ENCODE measurements around the gene KCNJ6. TPM values are rescaled to one million over a fixed set of nuclear protein-coding genes. Genes with fewer than 3 reads are reported as not detected.
"Not testable (repeated sequence)": the region's sequence is repeated elsewhere in the genome, so short reads cannot be mapped to it uniquely, and the experiment has no call there.

Gene KCNJ6
- total RNA-seq, 1 experiment from 2014 or later, result not detected

- DNase-seq (ENCODE audit: low spot score), result no peak
Observed at GRCh38 chr21:37780991-37781983, 135.0 kb downstream of the KCNJ6 start.

- no peak for DNase-seq (ENCODE audit: low spot score)
Observed at GRCh38 chr21:37771181-37771580, 145.1 kb downstream of the KCNJ6 start.

GRCh38 chr21:37770461-37770860 lies 145.8 kb downstream of the KCNJ6 start:
- no peak for DNase-seq (ENCODE audit: low spot score)

GRCh38 chr21:37769656-37770055 lies 146.6 kb downstream of the KCNJ6 start:
- DNase-seq (ENCODE audit: low spot score), result no peak

GRCh38 chr21:37767984-37768383 lies 148.3 kb downstream of the KCNJ6 start:
- DNase-seq (ENCODE audit: low spot score), result peak; percentile 25

- DNase-seq (ENCODE audit: low spot score), result no peak
Observed at GRCh38 chr21:37766129-37766528, 150.1 kb downstream of the KCNJ6 start.

- DNase-seq (ENCODE audit: low spot score), result no peak
Observed at GRCh38 chr21:37765221-37765900, 150.9 kb downstream of the KCNJ6 start.

- DNase-seq (ENCODE audit: low spot score), result no peak
Observed at GRCh38 chr21:37764691-37765090, 151.6 kb downstream of the KCNJ6 start.

GRCh38 chr21:37763298-37763697 lies 153.0 kb downstream of the KCNJ6 start:
- DNase-seq (ENCODE audit: low spot score), result no peak

GRCh38 chr21:37762606-37763005 lies 153.7 kb downstream of the KCNJ6 start:
- DNase-seq (ENCODE audit: low spot score), result no peak

- not testable (repeated sequence) for DNase-seq (ENCODE audit: low spot score)
Observed at GRCh38 chr21:37761406-37761805, 154.9 kb downstream of the KCNJ6 start.

- no peak for DNase-seq (ENCODE audit: low spot score)
Observed at GRCh38 chr21:37759777-37760176, 156.5 kb downstream of the KCNJ6 start.

- DNase-seq (ENCODE audit: low spot score), result peak; percentile 45
Observed at GRCh38 chr21:37758982-37759381, 157.3 kb downstream of the KCNJ6 start.

GRCh38 chr21:37757606-37758376 lies 158.5 kb downstream of the KCNJ6 start:
- DNase-seq (ENCODE audit: low spot score), result no peak

- no peak for DNase-seq (ENCODE audit: low spot score)
Observed at GRCh38 chr21:37753122-37753599, 163.1 kb downstream of the KCNJ6 start.

- no peak for DNase-seq (ENCODE audit: low spot score)
Observed at GRCh38 chr21:37751268-37751975, 164.8 kb downstream of the KCNJ6 start.

- no peak for DNase-seq (ENCODE audit: low spot score)
Observed at GRCh38 chr21:37749132-37749531, 167.1 kb downstream of the KCNJ6 start.

- DNase-seq (ENCODE audit: low spot score), result no peak
Observed at GRCh38 chr21:37748351-37748750, 167.9 kb downstream of the KCNJ6 start.

- DNase-seq (ENCODE audit: low spot score), result no peak
Observed at GRCh38 chr21:37746849-37747248, 169.4 kb downstream of the KCNJ6 start.

- DNase-seq (ENCODE audit: low spot score), result no peak
Observed at GRCh38 chr21:37744551-37744950, 171.7 kb downstream of the KCNJ6 start.

- no peak for DNase-seq (ENCODE audit: low spot score)
Observed at GRCh38 chr21:37742532-37742931, 173.7 kb downstream of the KCNJ6 start.
